Measurements from ENCODE around the gene PELI1.

DNA sequence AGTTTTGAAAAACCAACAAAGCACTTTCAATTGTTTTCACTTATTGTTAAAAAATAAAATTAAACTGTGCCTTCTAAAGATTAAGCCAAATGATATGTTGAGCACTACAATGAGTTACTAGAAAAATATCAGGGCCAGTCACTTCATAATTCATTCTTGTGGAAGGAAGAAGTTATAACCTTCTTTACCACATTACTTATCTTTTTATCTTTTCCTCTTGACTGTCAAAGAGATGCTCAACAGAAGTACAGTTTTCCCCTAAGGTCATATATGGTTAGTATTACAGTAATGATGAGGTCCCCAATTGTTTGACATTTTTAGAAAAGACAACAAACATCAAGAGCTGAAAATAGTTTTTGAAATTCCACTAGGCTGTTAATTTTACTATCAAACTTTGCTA is 9.4 kb downstream of the PELI1 start:
- no peak for TF ChIP-seq CTCF (IDR thresholded peaks at IDR 0.05)
- no peak for TF ChIP-seq POLR2A (IDR thresholded peaks at IDR 0.05)
